GM18951 (cell line): Measurements from ENCODE around the gene NRM.
A peak's percentile ranks its signal among the peaks of the same experiment; 100 is the strongest.

ENCODE experiments used
- POLR2A ChIP-seq: IDR thresholded peaks from 4 replicates; pipeline ENCODE4 v1.6.1; 2011; ENCODE audit warnings: mild to moderate bottlenecking; ENCODE audit not compliant: insufficient read length, insufficient read depth; ENCODE audit errors: extremely low read depth
- in situ Hi-C: fragments of 300-500 bp; cut with MboI; formaldehyde crosslinking; loops from one replicate; pipeline ENCODE4 v1.12.0; 2022; ENCODE audit warnings: low sequenced_read_pairs, mixed read lengths, inconsistent platforms; ENCODE audit not compliant: unreplicated experiment

The NRM gene

DNA sequence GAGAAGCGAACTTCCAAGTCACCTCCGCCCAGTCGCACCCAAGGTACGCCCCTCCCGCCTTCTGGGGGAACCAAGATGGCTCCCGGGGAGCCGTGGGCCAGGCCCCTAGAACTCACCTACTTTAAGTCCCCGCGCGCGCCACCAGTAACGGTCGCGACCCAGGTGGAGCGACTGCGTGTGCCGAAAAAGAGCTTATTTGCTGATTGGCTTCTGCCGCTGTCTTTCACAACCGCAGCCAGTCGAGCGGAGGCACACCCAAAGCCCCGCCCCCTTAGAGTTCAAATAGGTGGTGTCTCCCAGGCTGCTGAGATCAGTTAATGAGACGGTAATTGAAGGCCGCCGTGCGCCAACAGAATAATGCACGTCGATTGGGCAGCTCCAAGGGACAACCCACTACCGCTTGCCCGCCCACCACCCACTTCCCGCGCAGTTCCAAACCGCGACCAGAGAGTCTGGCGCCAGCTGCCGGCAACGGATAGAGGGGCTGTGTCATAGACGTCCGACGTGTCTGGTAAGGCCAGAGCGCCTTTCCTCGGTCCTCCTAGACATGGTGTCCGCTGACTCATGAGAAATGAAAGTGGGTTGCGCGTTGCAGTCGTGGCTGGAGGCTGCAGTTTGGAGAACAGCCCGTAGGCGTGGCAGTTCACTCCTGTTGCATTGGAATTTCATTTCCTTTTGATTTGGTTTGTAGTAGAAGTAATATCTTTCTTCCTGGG is 26.5 kb upstream of the NRM start, which contains the start of gene MDC1:
Gene MDC1, minus strand, starts transcription at position 153 of the 716 bp plus-strand sequence. CDS start 2,106 bp downstream, outside the sequence.
- TF ChIP-seq POLR2A = peak; percentile 89
- in situ Hi-C loops = no loop called here

DNA sequence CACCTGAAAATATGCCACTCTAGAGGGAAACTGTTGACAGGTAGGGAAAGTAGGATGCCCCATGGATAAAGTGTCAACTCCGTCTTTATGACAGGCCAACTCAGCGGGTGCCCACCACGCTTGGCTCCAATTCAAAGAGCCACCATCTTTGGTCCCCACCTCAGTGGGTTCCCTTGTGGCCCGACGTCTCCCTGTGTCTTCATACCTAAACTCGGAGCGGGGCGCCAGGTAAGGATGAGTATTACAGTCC is 26.0 kb upstream of the NRM start:
- in situ Hi-C loops = no loop called here
- TF ChIP-seq POLR2A = no peak

DNA sequence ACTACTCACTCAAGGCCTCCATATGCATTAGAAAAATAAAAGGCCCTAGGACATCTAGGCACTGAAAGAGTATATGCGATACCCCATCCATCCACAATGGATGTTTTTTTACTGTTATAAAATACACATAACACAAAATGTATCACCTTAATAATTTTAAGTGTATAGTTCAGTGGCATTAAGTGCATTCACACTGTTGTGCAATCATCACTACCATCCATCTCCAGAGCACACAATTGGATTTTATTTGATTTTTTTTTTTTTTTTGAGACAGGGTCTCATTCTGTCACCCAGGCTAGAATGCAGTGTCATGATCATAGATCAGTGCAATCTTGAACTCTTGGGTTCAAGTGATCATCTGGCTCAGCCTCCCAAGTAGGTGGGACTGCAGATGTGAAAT is 23.5 kb upstream of the NRM start:
- in situ Hi-C loops = no loop called here

DNA sequence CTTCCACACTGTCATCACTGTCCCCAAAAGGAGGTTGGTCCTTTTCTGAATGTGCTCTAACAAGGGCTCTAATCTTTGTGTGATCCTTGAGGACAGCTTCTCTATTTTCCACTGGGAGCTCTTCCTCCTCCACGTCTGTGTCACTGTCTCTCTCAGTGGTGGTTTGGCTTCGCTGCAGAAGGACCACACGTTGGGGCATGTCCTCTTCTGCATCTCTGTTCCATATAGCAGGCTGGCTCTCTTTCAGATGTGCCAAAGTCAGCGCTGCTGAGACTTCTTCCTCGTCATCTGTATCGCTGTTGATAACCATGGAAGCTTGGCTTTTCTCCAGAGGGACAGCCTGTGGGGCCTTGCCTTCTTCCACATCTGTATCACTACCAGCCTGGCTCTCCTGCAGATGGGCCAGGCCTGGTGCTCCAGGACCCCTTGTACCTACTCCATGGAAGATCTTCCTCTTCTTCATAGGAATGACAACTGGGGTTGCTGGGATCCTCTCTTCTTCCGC is 21.7 kb upstream of the NRM start:
- TF ChIP-seq POLR2A = no peak

More for the DNA sequence above, 23.5 kb upstream of the NRM start:
- TF ChIP-seq POLR2A = no peak

DNA sequence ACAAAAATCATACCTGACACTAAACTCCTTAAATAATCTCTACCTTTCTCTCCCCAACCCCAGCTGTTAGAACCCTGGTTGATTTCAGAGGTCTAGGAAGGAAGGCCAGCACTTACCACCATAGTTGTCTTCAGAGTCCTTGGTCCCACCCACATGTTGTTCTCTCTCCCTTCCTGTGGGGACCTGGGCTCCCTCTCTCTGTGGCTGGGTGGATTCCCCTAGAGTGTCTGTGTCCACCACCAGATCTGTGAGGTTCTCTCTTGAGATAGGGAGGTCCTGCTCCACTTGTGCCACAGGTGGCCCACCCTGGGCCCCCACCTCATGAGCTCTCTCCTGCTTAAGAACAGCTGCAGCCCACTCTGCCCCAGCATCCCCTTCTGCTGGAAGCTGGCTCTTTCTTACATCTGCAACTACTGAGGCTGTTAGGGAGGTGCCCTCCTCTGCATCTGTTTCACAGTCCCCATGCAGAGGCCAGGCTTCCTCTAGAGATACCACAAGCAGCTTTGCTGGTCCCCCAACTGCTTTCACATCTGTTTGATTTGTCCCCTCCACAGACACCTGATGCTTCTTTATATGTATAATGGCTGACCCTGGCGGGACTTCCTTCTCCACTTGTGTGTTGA is 21.1 kb upstream of the NRM start:
- in situ Hi-C loops = no loop called here
- no peak for TF ChIP-seq POLR2A

More for the DNA sequence above, 21.7 kb upstream of the NRM start:
- in situ Hi-C loops = no loop called here

DNA sequence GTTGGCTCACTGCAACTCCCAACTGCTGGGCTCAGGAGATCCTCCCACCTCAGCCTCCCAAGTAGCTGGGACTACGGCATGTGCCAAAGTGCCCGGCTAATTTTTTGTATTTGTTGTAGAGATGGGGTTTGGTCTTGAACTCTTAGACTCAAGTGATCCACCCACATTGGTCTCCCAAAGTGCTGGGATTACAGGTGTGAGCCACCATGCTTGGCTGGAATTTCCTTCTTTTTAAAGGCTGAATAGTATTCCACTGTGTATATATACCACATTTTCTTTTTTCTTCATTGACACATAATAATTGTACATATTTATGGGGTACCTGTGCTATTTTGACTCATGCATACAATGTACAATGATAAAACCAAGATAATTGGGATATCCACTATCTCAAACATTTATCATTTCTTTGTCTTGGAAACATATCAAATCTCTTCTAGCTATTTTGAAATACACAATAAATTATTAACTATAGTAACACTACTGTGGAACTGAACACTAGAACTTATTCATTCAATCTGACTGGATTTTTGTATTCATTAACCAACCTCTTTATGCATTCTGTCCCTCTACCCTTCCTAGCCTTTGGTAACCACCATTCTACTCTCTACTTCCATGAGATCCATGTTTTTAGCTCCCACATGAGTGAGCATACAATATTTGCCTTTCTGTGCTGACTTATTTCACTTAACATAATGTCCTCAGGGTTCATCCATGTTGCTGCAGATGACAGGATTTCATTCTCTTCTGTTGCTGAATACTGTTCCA is 18.5 kb upstream of the NRM start:
- in situ Hi-C loops = no loop called here
- TF ChIP-seq POLR2A = no peak

DNA sequence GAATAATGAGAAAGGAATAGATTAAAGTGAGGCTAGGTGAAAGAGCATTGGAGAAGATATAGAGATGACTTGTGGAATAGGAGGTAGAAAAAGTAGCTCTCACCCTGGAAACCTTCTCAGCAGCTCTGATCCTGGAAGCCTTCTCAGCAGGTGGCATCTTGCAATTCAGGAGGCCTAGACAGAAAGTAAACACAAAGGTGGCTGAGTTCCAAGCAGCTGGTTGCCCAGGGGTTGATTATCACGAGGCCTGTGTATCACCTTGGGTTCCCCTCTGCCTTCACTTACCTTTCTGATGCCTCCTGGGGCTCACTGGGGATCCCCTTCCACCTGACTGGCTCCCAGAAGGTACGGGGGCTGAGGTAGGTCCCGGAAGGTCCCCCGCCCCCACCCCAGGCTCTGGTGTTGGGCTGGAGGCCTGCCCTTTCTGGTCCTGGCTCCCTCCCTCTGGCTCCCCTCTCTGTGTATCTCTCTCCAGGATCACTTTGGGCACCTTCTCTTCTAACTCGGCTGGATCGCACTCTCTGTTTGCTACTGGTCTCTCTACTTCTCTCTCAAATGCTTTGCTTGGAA is 16.6 kb upstream of the NRM start:
- in situ Hi-C loops = no loop called here
- TF ChIP-seq POLR2A = no peak

DNA sequence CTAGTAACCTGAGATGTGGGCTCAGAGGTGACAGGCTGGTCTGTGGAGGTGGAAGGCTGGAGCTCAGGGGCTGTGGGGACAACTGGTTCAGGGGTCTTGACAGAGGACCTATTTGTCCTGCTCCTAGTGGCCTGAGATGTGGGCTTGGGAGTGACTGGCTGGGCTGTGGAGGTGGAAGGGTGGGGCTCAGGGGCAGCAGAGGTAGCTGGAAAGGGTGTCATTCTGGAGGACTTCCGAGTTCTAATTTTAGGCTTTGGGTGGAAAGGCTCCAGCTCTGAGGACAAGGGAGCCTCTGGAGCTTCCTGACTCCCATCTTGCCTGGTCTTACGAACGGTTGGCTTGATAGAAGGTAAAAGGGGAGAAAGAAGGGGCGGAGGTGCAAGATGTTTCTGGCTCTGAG is 14.8 kb upstream of the NRM start:
- in situ Hi-C loops = no loop called here
- TF ChIP-seq POLR2A = no peak

DNA sequence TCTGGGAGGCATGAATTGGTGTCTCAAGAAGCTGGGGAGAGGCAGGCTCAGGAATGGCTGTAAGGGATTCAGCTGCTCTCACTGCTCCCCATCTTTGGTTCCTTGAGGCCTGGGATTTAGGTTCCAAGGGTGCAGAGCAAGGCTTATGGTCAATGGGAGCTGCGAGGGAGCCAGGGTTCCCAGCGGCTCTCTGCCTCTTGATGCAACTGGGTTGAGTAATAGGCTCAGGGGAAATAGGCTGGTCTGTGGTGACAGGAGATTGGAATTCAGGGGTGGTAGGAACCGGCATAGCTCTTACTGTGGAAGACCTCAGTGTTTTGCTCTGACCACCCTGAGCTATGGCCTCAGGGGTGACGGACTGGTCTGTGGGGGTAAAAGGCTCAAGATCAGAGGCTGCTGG is 13.0 kb upstream of the NRM start:
- in situ Hi-C loops = no loop called here
- no peak for TF ChIP-seq POLR2A

DNA sequence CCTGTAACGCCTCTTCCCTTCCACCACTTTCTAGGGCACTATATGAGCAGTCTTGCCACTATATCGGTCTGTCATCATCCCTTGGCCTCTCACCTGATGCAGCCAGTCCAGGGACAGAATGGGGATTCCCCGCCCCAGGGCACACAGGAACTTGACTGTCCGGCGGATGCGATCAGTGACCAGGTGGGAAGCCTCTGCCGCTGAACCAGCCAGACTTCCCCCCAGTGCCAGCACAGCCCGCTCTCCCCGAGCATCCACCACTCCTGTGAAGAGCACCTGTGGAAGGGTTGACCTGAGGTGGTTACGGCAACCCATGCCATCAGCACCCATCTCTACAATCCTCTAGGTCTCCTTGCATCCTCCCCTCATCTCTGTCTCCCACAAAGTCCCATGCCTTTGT is 12.2 kb upstream of the NRM start:
- TF ChIP-seq POLR2A = no peak
- in situ Hi-C loops = no loop called here

DNA sequence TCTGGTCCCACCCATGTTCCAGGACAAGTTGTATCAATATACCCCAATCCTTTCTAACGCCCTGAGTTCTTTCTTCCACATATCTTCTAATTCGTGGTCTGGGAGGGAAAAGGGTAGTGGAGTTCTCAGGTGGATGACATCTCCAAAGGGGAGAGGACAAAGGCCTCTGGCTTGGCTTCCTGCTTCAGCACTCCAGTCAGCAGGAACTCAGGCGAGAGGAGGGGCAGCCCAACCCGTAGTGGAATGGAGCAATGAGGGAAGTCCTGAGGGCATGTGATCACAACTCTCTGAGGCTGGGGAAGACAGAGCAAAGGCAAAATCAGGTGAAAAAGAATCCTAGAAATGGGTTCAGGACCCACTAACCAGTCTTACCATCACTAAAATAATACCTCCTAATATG is 9.6 kb upstream of the NRM start:
- in situ Hi-C loops = no loop called here
- TF ChIP-seq POLR2A = no peak

DNA sequence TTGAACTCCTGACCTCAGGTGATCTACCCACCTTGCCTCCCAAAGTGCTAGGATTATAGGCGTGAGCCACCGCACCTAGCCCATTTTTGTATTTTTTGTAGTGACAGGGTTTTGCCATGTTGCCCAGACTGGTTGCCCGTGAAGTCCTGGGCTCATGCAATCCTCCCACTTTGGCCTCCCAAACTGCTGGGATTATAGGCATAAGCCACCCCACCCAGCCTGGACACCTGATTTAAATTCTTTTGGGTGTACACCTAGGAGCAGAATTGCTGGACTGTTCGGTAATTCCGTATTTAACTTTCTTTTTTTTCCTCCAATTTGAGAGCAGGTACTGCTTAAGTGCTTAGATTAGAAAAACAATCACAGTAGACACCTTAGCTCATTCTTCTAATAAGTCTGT is 5.6 kb upstream of the NRM start:
- in situ Hi-C loops = no loop called here
- no peak for TF ChIP-seq POLR2A

DNA sequence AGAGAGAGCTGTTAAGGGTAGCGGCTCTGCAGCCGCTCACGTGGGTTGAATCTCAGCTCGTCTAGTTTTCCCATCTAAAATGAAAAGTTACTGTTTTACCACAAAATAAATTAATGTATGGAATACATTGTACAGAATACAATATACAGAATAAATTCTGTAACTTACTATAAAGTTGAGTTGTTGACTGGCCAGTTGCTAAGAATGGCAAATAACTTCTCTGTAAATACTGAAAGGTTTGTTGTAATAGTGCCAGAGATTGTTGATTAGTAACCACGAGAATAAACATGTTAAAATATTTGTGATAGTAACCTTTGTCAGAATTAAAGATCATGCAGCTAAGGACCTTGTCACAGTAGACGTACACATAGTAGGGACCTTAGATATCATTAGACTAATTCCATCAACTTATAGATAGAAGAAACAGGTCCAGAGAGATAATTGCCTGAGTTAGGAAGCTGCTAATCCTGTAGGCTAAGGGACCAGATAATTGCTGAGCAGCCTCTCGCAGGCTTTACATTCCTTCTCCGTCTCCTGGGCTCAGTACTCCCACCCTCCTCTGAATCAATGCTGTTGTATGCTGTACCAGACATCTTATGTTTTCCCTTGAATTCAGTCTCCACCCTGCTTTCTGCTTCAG is 544 bp upstream of the NRM start:
- in situ Hi-C loops = no loop called here
- TF ChIP-seq POLR2A = no peak
